ENCODE data around the gene PRKCA. TPM values are rescaled to one million over a fixed set of nuclear protein-coding genes. Genes with fewer than 3 reads are reported as not detected.

PRKCA gene
- total RNA-seq, 2 donors from 2014 or later, result 6.5 to 6.6 TPM

- Histone ChIP-seq H3K9me3 (no peaks in the 10 kb centered on the region), H3K36me3 (replicated peaks in 1 of 2; ENCODE audit: insufficient read depth in 1 of 2, low read depth in 2 of 2) (no peaks in the 10 kb centered on the region), H3K4me3 (no peak overlapping the region), H3K4me1 (peaks cover 36% of the 10 kb centered on the region), H3K27me3 (no peaks in the 10 kb centered on the region), H3K27ac (no peak overlapping the region)
- TF ChIP-seq CTCF (IDR thresholded peaks at IDR 0.05) (no peak), POLR2A (IDR thresholded peaks at IDR 0.05) (no peak)
- WGBS, 2 donors, result 52 to 75% methylated on average over 2 of the region's 2 CpGs
- intact Hi-C loops (cut with DNase I), result no loop called here
- no peak for ATAC-seq
- no peak for DNase-seq
Measured at GRCh38 chr17:66417300-66417719, 114.9 kb downstream of the PRKCA start.

GRCh38 chr17:66420961-66421371 lies 118.6 kb downstream of the PRKCA start:
- no peak overlapping the region for H3K27ac ChIP-seq
- no peak overlapping the region for H3K4me3 ChIP-seq
- peak in 1 of 4 donors; percentile 30 for DNase-seq
- no peaks in the 10 kb centered on the region for H3K36me3 ChIP-seq (replicated peaks in 1 of 2; ENCODE audit: insufficient read depth in 1 of 2, low read depth in 2 of 2)
- H3K4me1 ChIP-seq, result peaks cover 18% of the 10 kb centered on the region
- no peak for TF ChIP-seq CTCF (IDR thresholded peaks at IDR 0.05)
- ATAC-seq, result peak; percentile 53
- H3K27me3 ChIP-seq, result no peaks in the 10 kb centered on the region
- H3K9me3 ChIP-seq, result no peaks in the 10 kb centered on the region
- 55 to 67% methylated on average over 3 of the region's 3 CpGs for WGBS, 2 donors
- intact Hi-C loops (cut with DNase I), result no loop called here

GRCh38 chr17:66422186-66422585 lies 119.8 kb downstream of the PRKCA start:
- 56 to 73% methylated on average over 2 of the region's 2 CpGs for WGBS, 2 donors
- Histone ChIP-seq H3K27ac (peak overlapping the region in 1 of 4 donors; percentile 15), H3K4me1 (peaks cover 11% of the 10 kb centered on the region), H3K27me3 (no peaks in the 10 kb centered on the region), H3K4me3 (no peak overlapping the region), H3K9me3 (no peaks in the 10 kb centered on the region), H3K36me3 (replicated peaks in 1 of 2; ENCODE audit: insufficient read depth in 1 of 2, low read depth in 2 of 2) (no peaks in the 10 kb centered on the region)
- TF ChIP-seq POLR2A (IDR thresholded peaks at IDR 0.05) (no peak), CTCF (IDR thresholded peaks at IDR 0.05) (no peak)
- intact Hi-C loops (cut with DNase I), result no loop called here
- ATAC-seq (peak; percentile 38), DNase-seq (no peak)

- Histone ChIP-seq H3K36me3 (replicated peaks in 1 of 2; ENCODE audit: insufficient read depth in 1 of 2, low read depth in 2 of 2) (no peaks in the 10 kb centered on the region), H3K4me1 (peaks cover 11% of the 10 kb centered on the region), H3K27me3 (no peaks in the 10 kb centered on the region), H3K27ac (no peak overlapping the region), H3K9me3 (no peaks in the 10 kb centered on the region), H3K4me3 (no peak overlapping the region)
- WGBS, 2 donors, result 89 to 92% methylated on average over 10 of the region's 10 CpGs
- DNase-seq, result no peak
- ATAC-seq, result no peak
- no peak for TF ChIP-seq CTCF (IDR thresholded peaks at IDR 0.05)
- TF ChIP-seq POLR2A (IDR thresholded peaks at IDR 0.05), result no peak
- intact Hi-C loops (cut with DNase I), result no loop called here
Measured at GRCh38 chr17:66423056-66423955, 120.9 kb downstream of the PRKCA start.
